ENCODE measurements around the gene BNIP5.
"Not testable (repeated sequence)": the region's sequence is repeated elsewhere in the genome, so short reads cannot be mapped to it uniquely, and the experiment has no call there.

Gene BNIP5

DNA sequence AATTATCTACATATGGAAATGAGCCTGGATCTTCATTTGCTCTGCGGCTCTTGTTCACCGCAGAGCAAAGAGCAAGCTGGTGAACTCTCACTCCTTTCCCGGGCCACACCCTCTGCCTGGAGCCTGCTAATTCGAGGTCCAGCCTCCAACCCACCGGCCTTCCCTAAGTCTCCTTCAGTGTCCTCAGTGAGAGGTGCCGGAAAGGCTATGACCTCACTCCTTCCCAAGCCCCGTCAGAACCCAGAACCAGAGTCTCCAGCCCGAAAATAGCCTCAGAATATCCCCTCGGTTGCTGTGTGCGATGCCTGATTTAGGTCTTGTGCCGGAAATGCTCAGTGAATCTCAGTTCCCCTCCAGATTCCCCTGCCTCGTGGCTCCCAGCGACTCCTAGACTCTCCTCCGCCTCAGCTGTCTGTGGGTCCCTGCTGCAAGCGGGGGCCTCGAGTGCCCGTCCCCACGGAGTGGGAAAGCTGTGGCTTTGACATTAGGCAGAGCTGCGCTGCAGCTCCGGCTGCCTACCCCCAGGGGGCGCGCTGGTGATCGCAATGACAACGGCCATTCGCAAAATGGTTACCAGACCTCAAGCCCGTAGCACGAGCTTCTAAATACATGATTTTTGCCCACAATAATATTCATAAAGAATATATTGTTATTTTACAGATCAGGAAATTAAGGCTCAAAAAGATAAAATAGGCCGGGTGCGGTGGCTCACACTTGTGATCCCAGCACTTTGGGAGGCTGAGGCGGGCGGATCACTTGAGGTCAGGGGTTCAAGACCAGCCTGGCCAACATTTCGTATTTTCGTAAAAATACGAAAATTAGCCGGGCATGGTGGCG, 4.1 kb upstream of the BNIP5 start:
- peak; percentile 47 for DNase-seq

DNA sequence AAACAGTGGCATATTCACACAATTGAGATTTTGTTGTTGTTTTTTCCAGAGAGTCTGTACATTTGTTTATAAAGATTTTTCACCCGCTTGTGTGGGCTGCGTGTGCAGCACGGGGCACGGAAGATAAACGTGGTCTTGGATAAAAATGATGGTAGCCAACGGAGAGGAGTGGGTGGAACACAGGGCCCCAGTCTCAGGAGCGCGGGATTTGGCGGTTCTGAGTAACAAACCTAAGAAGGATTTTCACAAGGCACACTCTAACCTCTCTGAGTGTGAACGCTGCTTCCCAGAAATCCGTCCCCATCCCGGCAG, 3.6 kb upstream of the BNIP5 start:
- DNase-seq = no peak

DNA sequence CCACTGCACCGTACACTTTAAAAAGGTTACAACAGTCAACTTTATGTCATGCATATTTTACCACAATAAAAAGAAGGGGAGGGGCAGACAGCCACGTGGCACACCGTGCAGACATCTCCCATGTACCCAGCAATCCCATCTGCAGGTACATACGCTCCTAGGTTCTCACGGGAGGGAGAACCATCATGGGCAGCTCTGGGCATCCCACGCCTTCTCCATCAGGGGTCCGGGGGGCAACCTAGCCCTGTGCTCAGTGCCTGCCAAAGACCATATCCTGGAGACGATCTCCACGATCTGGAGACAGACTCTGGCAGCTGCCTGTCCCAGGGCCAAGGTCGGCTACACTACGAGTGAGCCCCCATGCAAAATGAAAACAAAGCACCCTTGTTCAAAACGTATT, 2.5 kb upstream of the BNIP5 start:
- DNase-seq = no peak

DNA sequence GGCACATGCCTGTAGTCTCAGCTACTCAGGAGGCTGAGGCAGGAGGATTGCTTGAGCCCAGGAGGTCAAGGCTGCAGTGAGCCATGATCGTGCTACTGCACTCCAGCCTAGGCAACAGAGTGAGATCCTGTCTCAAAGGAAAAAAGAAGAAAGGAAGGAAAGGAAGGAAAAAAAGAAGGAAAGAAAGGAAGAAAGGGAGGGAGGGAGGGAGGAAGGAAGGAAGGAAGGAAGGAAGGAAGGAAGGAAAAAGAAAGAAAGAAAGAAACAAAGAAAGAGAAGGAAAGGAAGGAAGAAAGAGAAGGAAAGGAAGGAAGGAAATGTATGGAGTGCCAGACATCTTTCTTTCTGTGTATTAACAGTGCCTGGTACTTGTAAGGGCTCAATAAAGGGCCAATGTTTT, 1.5 kb upstream of the BNIP5 start:
- not testable (repeated sequence) for DNase-seq

DNA sequence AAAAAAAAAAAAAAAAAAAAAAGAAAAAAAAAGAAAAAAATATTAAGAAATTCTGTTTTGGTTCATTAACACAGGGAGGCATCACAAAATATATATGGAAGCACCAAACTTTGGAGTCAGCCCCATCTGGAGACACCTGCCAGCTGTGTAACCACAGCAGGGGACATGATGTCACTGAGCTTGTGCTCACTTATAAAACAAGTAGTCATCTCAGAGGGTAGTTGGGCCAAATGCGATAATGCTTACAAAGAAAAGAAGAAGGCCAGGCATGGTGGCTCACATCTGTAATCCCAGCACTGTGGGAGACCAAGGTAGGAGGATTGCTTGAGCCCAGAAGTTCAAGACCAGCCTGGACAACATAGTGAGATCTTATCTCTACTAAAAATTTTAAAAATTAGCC, 1.1 kb upstream of the BNIP5 start:
- no peak for DNase-seq

DNA sequence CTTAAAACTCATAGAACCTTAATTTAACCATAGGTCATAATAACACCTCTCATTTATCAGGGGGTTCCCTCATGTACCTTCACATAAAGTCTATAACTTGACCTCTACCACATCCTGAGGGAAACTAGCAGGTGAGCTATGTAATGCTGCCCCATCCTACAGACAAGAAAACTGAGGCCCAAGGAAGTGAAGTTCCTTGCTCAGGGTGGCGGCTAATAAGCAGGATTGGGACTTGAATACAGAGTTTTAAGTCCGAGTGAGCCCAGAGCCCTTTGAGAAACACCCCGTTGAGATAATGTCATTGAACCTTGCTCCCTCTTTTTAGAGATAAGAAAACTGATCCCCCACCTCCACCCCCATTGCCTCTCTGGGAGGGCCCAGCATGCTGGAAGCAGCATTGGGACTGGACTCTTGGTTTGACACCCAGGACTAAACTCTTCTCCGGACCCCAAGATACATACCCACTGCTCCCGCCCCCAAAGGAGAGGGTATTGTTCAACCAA, 429 bp downstream of the BNIP5 start:
- DNase-seq = no peak

DNA sequence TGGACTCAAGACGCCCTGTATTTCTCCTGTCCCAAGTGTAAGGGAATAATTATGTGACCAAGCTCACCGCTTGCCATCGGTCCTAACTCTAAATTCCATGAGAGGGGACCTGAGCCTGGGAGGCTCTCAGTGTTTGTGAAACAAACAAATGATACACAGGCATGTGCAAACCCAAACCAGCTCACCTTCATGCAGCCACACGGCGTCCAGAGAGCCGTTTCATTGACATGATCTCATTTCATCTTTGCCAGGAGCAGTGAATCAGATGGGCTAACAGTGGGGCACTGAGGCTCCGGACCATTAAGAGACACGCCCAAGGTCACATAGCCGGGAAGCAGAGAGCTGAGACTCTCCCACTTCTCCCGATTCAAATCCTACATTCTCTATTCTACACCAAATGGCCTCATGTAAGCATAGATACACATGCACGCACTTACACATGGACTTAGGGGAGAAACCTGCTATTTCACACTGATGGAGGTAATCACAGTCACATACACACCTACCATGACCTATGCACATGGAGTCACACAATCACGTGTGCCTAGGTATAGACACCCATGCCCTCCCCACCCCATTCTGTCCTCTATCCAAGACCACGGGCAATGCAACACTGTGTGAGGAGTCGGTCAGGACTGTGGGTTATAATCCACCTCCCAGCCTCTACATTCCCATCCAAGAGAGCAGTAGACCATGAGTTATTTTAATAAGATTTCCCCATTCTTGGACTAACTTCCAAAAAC, 1.1 kb downstream of the BNIP5 start:
- DNase-seq = no peak

DNA sequence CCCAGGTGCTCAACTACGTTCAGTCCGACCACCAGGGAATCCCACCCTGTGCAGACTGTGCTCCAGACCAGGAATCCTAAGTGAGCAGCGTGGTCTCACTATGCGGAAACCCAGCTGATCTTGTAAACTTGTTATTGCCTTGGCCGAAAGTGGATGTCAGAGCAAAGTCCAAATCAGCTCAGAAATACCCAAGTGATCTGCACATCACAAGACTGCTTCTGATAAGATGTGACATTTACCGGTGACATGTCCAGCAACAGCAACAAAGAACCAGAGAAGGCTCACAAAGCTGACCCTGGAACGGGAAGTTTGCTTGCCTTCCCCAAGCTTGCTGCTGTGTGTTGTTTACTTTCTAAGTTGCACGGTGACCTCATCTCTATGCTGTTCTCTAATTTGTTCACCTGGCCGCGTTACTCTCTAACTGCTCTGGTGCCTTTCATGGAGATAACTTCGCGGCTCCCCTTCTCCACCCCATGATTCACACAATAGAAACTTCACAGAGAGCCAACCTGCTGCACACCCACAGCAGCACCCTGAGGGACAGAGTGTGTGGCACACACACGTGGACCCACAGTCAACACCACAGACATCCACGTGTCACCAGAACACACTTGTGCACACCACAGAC, 1.7 kb downstream of the BNIP5 start:
- no peak for DNase-seq

DNA sequence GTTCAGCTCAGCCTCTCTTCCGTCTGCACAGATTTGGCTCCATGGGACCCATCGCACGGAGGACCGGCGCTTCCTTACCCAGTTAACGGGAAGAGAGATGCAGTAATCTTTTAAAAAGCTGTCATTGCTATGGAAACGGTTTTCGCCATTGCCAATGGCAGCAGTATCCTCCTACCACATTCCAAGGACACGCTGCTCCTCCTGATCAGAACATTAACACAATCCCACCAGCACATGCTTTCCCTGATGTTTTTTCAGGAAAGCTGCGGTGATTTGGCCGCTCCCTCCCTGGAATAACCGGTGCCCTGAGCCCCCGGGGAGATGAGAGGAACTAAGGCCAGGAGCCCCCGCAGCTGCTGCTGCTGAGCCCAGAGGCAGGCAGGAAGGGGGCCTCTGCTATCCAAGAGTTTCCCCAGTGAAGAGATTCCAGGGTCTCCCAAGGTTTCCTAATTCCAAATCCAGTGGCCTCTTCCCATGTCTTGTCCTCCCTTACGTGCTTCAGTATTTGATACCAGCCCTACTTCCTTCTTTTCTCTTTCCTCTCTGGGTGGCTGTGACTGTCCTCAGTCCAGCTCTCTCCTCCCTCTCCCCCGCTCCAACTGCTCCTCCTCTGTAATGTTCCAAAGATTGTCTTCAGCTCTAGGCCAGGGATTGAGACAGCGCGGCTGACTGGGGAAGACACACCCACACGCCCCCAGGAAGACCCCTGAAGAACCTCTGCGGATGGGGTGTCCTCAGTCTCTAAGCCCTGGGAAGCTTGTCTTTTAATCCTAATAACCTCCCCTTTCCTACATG, 2.6 kb downstream of the BNIP5 start:
- no peak for DNase-seq

DNA sequence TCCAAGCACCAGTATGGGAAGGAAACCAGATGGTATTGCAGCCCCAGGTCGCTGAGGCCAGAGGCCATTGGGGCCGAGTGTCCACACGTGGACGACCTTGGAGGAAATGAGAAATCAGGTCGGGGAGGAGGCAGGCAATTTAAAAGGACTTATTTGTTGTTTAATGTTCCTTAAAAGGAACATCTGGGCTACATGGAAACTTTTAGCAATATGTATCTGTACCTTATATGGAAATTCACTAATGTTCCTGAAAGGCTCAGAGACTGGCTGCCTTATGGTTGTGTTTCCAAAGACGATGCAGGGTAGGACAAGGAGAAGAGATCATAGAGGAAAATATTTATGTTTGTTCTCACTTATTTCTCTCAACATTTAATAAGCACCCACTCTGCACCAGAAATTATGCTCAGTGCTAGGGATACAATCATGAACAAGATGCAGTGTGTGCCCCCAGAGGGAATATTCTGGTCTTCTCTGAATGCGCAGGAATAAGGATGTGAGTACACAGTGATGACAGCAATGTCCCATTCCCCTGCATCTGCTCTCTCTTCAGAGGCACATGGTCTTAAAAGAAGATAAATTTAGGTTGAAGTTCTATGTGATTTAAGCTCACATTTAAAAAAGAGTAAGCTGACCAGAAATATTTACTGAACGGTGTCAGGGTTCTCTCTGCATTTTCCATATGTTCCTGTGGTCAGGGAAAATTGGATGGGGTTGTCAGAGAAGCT, 3.4 kb downstream of the BNIP5 start:
- DNase-seq = no peak

DNA sequence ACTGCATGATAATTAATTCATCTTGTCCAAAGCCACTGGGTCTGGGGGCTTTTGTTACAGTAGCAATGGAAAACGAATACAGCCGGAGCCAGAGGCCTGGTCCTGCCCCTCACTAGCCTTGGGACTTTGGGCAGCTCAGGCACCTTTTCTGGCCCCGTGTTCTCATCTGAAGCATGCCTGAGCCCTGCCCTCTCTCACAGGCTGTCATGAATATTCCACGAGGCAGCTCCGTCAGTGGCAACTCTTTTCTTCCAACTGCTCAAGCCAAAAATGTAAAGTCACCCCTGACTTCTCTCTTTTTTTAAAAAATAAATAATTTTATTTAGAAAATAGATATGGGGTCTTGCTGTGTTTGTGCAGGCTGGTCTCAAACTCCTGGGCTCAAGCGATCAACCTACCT, 5.3 kb downstream of the BNIP5 start:
- DNase-seq = no peak

DNA sequence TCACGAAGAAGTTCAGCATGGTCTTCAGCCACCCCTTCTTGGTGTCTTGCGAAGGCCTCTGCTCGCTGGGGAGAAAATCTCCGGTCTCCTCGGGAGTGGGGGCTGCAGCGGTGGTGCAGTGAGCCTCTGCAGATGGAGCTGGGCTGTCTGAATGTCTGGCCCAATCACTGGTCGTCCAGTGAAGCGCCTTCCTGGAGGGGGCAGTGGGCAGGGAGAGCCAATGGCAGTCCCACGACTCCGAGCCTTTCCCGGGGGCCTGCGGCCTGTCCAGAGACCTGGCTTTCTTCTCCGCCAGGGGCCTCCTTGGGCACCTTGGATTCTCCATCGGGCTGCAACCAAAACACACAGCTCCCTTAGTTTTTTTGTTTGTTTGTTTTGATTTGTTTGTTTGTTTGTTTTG, 6.3 kb downstream of the BNIP5 start:
- no peak for DNase-seq

DNA sequence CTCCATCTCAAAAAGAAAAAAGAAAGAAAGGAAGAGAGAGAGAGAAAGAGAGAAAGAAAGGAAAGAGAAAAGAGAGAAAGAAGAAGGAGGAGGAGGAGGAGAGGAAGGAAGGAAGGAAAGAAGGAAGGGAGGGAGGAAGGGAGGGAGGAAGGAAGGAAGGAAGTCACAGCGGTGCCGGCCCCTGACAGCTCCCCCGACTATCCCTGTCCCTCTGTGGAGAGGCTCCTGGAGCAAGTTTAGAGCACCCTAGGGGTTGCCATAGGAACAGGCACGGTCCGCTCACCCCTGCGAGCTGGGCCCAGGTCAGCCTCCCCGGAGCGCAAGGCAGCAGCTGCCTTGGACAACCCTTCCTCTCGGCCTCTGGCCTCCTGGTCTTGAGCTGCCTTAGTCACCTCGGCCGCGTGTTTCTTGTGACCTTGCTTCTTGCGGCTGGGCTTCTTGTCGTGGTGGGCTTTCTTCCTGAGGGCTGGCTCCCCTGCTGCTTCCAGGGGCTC, 6.8 kb downstream of the BNIP5 start:
- no peak for DNase-seq

DNA sequence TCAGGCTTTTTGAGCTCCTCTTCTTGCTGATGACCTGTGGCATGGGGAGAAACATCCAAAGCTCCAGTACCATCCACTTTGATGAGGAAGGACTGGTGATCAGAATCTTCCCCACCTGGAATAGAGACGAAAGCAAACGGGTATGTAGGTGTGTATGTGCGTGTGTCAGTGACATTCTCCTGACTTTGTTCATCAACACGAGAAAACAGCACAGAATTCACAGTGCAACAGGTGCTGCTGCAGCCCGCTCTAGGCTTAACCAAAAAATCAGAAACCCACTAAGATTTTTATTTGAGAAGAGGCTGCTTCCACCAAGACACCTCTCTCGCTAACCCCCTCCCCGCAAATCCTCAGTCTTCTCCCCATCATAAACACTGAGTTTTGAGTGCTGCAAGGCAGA, 8.1 kb downstream of the BNIP5 start:
- DNase-seq = no peak

DNA sequence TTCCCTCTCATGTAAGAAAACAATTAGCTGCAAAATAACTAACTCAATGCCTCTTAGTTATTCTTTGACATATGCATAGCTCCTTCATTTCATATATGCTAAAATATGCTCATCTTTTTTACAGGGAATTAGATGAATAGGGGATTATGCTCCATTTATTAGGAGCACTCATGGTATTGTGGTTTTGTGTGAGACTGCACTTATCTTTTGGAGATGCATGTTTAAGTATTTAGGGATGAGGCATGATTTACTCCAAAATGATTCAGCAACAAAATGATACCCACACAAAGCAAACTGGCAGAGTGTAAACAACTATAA, 8.8 kb downstream of the BNIP5 start:
- no peak for DNase-seq

DNA sequence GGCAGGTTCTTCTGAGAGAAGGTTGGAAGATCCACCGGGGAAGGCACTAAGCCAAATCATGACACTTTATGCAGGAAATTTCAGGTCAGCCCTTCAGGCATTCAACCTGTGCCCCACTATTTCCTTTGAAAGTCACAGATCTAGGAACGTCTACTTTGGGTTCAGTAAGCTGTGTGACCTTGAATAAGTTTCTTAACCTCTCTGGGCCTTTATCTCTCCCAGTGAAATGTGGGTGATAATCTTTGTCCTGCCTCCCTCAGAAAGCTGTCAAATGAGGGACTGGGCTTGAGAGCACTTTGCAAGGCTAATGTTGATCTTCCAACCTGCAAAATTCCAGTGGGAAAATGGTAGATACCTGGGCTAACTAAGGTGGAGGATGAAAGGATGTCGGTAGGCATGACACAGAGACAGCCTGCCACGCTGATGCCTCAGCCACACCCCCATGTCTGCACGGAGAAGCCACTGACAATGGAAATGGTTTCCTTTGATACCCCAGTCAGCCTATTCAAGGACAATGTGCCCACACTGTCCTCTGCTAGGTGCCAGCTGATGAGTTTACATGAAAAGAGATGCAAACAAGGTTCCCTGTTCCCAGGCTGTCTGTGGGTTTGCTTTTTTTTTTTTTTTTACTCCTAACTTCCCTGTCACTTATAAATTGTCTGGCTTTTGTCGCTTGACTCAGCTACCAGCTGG, 9.3 kb downstream of the BNIP5 start:
- DNase-seq = no peak

DNA sequence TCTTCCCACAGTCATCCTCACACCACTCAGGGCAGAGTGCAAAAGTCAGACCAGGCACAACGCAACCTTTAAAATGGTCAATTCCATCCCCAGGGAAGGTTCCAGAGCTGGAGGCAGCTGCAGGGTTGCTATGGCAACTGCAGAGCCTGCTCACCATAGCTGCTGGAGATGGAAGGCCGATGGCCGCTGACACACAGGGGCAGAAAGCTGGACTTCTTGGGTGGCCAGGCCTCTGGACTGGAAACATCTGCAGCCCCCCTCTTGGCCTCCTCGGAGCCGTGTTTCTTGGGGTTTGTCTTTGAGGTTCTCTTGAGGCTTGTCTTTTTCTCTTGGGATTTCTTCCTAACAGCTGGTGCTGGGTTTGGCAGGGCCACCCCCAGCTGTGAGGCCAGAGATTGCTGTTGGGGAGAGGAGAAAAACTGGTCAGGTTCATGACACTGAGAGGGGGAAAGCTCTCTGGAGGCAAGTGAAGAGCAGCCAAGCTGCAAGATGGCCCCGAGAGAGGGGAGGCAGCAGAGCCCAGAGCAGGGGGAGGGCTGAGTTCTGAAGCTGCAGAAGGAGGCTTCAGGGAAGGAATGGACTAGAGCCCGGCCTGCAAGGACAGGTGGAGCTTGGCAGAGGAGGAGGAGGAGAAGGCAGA, 10.2 kb downstream of the BNIP5 start:
- no peak for DNase-seq

DNA sequence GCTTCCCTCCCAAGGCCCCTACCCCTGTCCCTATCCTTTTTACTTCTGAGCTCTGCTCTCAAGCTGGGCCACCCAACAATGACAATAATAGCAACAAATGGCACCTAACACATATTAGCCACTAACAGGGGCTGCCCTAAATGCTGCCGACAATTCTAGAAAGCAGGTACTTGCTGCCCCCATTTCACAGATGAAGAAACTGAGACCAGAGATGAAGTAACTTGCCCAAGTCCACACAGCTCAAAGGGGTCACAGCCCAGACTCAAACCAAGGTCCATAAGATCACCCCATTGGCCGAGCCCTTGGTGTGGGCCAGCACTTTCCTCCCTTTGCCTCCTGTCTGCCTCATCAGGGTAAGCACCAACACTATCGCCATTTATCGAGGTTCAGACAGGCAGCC, 12.0 kb downstream of the BNIP5 start:
- no peak for DNase-seq

DNA sequence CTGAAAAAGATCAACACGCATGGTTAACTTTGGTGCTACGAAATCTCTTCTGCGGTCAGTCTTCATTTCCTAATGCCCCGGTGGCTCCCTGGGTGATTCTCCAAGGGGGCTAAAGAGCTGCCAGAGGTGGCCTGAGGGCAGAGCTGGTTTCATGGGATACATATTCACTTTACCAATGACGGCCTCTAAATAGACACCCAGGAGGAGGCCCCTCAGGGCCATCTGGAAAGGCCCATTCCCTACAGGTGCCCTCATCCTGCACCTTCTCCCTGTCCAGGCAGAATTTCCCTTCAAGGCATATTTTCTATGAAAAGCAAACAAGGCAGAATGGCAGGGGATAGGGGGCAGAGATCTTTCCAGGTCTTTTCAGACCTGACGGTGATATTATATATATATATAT, 12.5 kb downstream of the BNIP5 start:
- DNase-seq = no peak

DNA sequence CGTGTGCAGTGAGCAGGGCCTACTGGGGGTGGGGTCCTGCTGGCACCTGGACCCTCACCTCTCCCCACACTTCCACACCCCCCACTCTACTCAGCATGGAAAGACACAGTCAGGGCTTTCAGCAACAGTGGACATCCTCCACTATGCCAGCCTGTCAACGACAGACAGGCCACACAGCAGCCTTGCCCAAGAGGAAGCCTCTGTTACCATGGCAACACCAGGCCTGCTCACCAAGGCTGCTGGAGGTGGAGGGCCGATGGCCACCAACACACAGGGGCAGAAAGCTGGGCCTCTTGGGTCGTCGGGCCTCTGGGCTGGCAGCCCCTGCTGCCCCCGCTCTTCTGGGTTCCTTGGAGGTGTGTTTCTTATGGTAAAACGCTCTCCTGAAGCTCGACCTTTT, 13.6 kb downstream of the BNIP5 start:
- DNase-seq = no peak

DNA sequence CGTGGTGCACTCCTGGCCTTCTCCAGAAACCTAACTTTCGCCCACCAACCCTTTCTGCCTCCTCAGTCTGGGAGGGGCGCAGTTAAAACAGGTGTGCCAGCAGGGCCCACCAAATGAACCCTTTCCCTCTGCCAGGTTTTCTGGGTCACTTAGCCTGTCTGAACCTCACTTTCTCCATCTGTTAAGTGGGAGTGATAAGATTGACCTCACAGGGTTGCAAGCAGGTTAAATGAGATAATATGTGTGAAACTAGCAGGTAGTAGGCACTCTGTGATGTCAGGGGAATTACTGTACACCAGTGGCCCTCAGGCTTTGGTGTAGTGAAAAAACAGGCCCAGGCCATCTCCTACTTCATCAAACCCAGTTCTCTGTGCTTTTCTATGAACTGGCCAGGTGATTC, 14.1 kb downstream of the BNIP5 start:
- no peak for DNase-seq

All from activated effector memory CD4-positive, alpha-beta T cell treated with Interleukin-2 at 50 U/mL for 16 hours (primary cell).